H1 (cell line): ENCODE results near the gene ADAD2. TPM values are rescaled to one million over a fixed set of nuclear protein-coding genes. Genes with fewer than 3 reads are reported as not detected.

Experiments used
- CTCF ChIA-PET: fragments of 300-600 bp; sonication (Branson Sonifier 250); formaldehyde crosslinking; loops from one replicate; lab custom pipeline; 2021; ENCODE audit not compliant: partially characterized antibody; lab: Charles Lee
- POLR2A ChIA-PET: fragments of 300-600 bp; sonication (Branson Sonifier 250); formaldehyde crosslinking; loops from one replicate; lab custom pipeline; 2021; ENCODE audit warnings: inconsistent platforms; ENCODE audit not compliant: partially characterized antibody; lab: Charles Lee
- DNase-seq, 2 experiments: peaks; one replicate each; pipeline versions ENCODE4 v3.0.0 to v3.0.0-alpha.2; 2010 to 2022; ENCODE audit warnings: low spot score in 2 of 2, low read depth in 1 of 2, mixed read lengths in 1 of 2
- FAIRE-seq: peaks from 2 replicates; lab custom pipeline; 2011; peaks lifted over from hg19 to GRCh38; lab: Jason Lieb, UNC
- H2AFZ ChIP-seq: 2 replicates; pipeline ENCODE4 v1.8.1; 2012; ENCODE audit warnings: low read length, inconsistent platforms
- H2AK5ac ChIP-seq: 2 replicates; pipeline ENCODE4 v1.6.1; 2013; ENCODE audit warnings: low read depth, low read length
- H2BK120ac ChIP-seq: replicated peaks from 2 replicates; pipeline ENCODE3; 2013; ENCODE audit warnings: low read depth, low read length, inconsistent platforms
- H2BK12ac ChIP-seq: 2 replicates; pipeline ENCODE4 v1.6.1; 2013; ENCODE audit warnings: low read depth, low read length
- H2BK15ac ChIP-seq: 2 replicates; pipeline ENCODE4 v1.6.1; 2013; ENCODE audit warnings: low read length
- H2BK20ac ChIP-seq: 2 replicates; pipeline ENCODE4 v1.6.1; 2013; ENCODE audit warnings: low read length
- H2BK5ac ChIP-seq: 2 replicates; pipeline ENCODE4 v1.6.1; 2013; ENCODE audit warnings: low read depth, low read length
- H3K14ac ChIP-seq: 2 replicates; pipeline ENCODE4 v1.6.1; 2013; ENCODE audit warnings: inconsistent platforms; ENCODE audit not compliant: insufficient read length
- H3K18ac ChIP-seq: 2 replicates; pipeline ENCODE4 v1.6.1; 2013; ENCODE audit warnings: low read length; ENCODE audit errors: extremely low read depth
- H3K23ac ChIP-seq: 2 replicates; pipeline ENCODE4 v1.6.1; 2013; ENCODE audit warnings: inconsistent platforms; ENCODE audit not compliant: insufficient read length
- H3K23me2 ChIP-seq: 2 replicates; pipeline ENCODE4 v1.6.1; 2013; ENCODE audit warnings: low read depth, low read length
- H3K27ac ChIP-seq: 2 replicates; pipeline ENCODE4 v1.6.1; 2011; ENCODE audit warnings: low read depth, low read length, inconsistent platforms
- H3K27me3 ChIP-seq, 4 experiments: replicated peaks in 1 of 4; 1 replicate in 1 of 4; 2 replicates in 3 of 4; pipeline versions ENCODE4 v1.6.1 to v1.8.1; 2011 to 2013; ENCODE audit warnings: low read length in 3 of 4, mild to moderate bottlenecking in 3 of 4, inconsistent platforms in 2 of 4, mixed read lengths in 2 of 4, moderate library complexity in 1 of 4; ENCODE audit not compliant: control insufficient read depth in 3 of 4, insufficient read depth in 3 of 4; ENCODE audit errors: extremely low read depth in 1 of 4
- H3K36me3 ChIP-seq, 4 experiments: 2 replicates each; pipeline versions ENCODE4 v1.6.1 to v1.8.1; 2011 to 2013; ENCODE audit warnings: mild to moderate bottlenecking in 4 of 4, low read length in 3 of 4, moderate library complexity in 2 of 4, control low read depth in 1 of 4, inconsistent platforms in 1 of 4; ENCODE audit not compliant: insufficient read depth in 4 of 4, control insufficient read depth in 2 of 4
- H3K4ac ChIP-seq: replicated peaks from 2 replicates; pipeline ENCODE3; 2013; ENCODE audit warnings: low read length, low read depth, mixed read lengths, inconsistent platforms; ENCODE audit not compliant: insufficient read length
- H3K4me1 ChIP-seq, 4 experiments: replicated peaks in 1 of 4; 1 replicate in 1 of 4; 2 replicates in 3 of 4; pipeline versions ENCODE4 v1.6.1 to v1.8.1; 2011 to 2013; ENCODE audit warnings: low read length in 3 of 4, inconsistent platforms in 2 of 4, mixed read lengths in 1 of 4; ENCODE audit not compliant: insufficient read depth in 4 of 4, control insufficient read depth in 3 of 4
- H3K4me2 ChIP-seq, 2 experiments: 2 replicates each; pipeline versions ENCODE4 v1.6.1 to v1.8.1; 2011 to 2013; ENCODE audit warnings: low read depth in 2 of 2, low read length in 2 of 2, control low read depth in 1 of 2, inconsistent platforms in 1 of 2, mild to moderate bottlenecking in 1 of 2; ENCODE audit not compliant: insufficient read depth in 1 of 2
- H3K4me3 ChIP-seq, 4 experiments: fragments of 200-600, 300-600 bp in 1 of 4; sonication (generic), shearing (Covaris generic), sonication (Bioruptor Twin) in 1 of 4; 2 replicates each; pipeline versions ENCODE4 v1.5.1 to v1.8.1; 2011 to 2016; ENCODE audit warnings: low read length in 4 of 4, low read depth in 3 of 4, control low read depth in 2 of 4, inconsistent platforms in 2 of 4, mild to moderate bottlenecking in 2 of 4, mixed read lengths in 1 of 4, moderate library complexity in 1 of 4; ENCODE audit not compliant: insufficient read depth in 2 of 4; ENCODE audit errors: extremely low read depth in 1 of 4
- H3K56ac ChIP-seq: replicated peaks from 2 replicates; pipeline ENCODE3; 2013; ENCODE audit warnings: low read depth, mild to moderate bottlenecking, mixed read lengths, low read length, inconsistent platforms; ENCODE audit not compliant: insufficient read length
- H3K79me1 ChIP-seq: 2 replicates; pipeline ENCODE4 v1.6.1; 2013; ENCODE audit warnings: low read depth, low read length, control low read depth
- H3K79me2 ChIP-seq, 2 experiments: 2 replicates each; pipeline versions ENCODE4 v1.6.1 to v1.8.1; 2012 to 2013; ENCODE audit warnings: low read length in 2 of 2, mild to moderate bottlenecking in 2 of 2, inconsistent platforms in 1 of 2; ENCODE audit not compliant: insufficient read depth in 2 of 2, control insufficient read depth in 1 of 2
- H3K9ac ChIP-seq, 4 experiments: replicated peaks in 1 of 4; 1 replicate in 1 of 4; 2 replicates in 3 of 4; pipeline versions ENCODE4 v1.6.1 to v1.8.1; 2011 to 2013; ENCODE audit warnings: low read depth in 3 of 4, low read length in 3 of 4, control low read depth in 2 of 4, mild to moderate bottlenecking in 2 of 4, moderate library complexity in 2 of 4, inconsistent platforms in 1 of 4; ENCODE audit errors: extremely low read depth in 1 of 4
- H3K9me3 ChIP-seq, 2 experiments: 2 replicates each; pipeline versions ENCODE4 v1.6.1 to v1.8.1; 2012 to 2013; ENCODE audit warnings: mild to moderate bottlenecking in 2 of 2, moderate library complexity in 2 of 2, control low read depth in 1 of 2, inconsistent platforms in 1 of 2, low read depth in 1 of 2, low read length in 1 of 2, mixed read lengths in 1 of 2; ENCODE audit not compliant: insufficient read depth in 2 of 2
- H4K20me1 ChIP-seq, 2 experiments: replicated peaks in 1 of 2; 2 replicates each; pipeline versions ENCODE3 to v1.8.1; 2011 to 2013; ENCODE audit warnings: inconsistent platforms in 2 of 2, low read length in 2 of 2, mild to moderate bottlenecking in 1 of 2; ENCODE audit not compliant: insufficient read depth in 2 of 2, control insufficient read depth in 1 of 2
- H4K5ac ChIP-seq: 2 replicates; pipeline ENCODE4 v1.6.1; 2013; ENCODE audit warnings: low read length, low read depth, mixed read lengths, inconsistent platforms; ENCODE audit not compliant: insufficient read length
- H4K8ac ChIP-seq: 2 replicates; pipeline ENCODE4 v1.8.0; 2013; ENCODE audit warnings: mild to moderate bottlenecking, moderate library complexity, low read length, inconsistent platforms; ENCODE audit not compliant: insufficient read depth; ENCODE audit errors: extremely low read depth
- H4K91ac ChIP-seq: replicated peaks from 2 replicates; pipeline ENCODE3; 2013; ENCODE audit warnings: low read length, mixed read lengths, inconsistent platforms; ENCODE audit not compliant: insufficient read length
- BACH1 ChIP-seq: IDR thresholded peaks from 2 replicates; pipeline ENCODE4 v1.6.1; 2012; ENCODE audit warnings: low read length, improper control_type of control experiment
- BRCA1 ChIP-seq: IDR thresholded peaks from 2 replicates; pipeline ENCODE4 v1.6.1; 2012; ENCODE audit warnings: low read depth, low read length, improper control_type of control experiment
- CBX8 ChIP-seq: fragments of 300-800, 300-1000 bp; sonication (generic); IDR thresholded peaks from 2 replicates; pipeline ENCODE4 v1.7.1; 2016; ENCODE audit warnings: low read depth, low read length, borderline replicate concordance
- CEBPB ChIP-seq: IDR thresholded peaks from 2 replicates; pipeline ENCODE4 v1.6.1; 2012; ENCODE audit warnings: low read depth, low read length
- CHD2 ChIP-seq: IDR thresholded peaks from 2 replicates; pipeline ENCODE4 v1.6.1; 2012; ENCODE audit warnings: low read length, improper control_type of control experiment
- EP300 ChIP-seq, 2 experiments: IDR thresholded peaks; 1 replicate in 1 of 2; 2 replicates in 1 of 2; pipeline ENCODE4 v1.6.1; 2011 to 2012; ENCODE audit warnings: low read depth in 2 of 2, low read length in 2 of 2, mild to moderate bottlenecking in 2 of 2, borderline replicate concordance in 1 of 2, inconsistent platforms in 1 of 2, moderate library complexity in 1 of 2
- EZH2 ChIP-seq: fragments of 200-600 bp; sonication (generic); IDR thresholded peaks from 2 replicates; pipeline ENCODE4 v1.7.1; 2012; ENCODE audit warnings: low read depth, mild to moderate bottlenecking, moderate library complexity, low read length, inconsistent platforms; ENCODE audit not compliant: severe bottlenecking
- KDM1A ChIP-seq: fragments of 200-600, 300-600 bp; sonication (generic); IDR thresholded peaks from 2 replicates; pipeline ENCODE4 v1.7.1; 2016; ENCODE audit warnings: mild to moderate bottlenecking, low read length, borderline replicate concordance
- KDM5A ChIP-seq: fragments of 200-600 bp; IDR thresholded peaks from 2 replicates; pipeline ENCODE4 v1.7.1; 2012; ENCODE audit warnings: mild to moderate bottlenecking, low read length, inconsistent platforms, mixed read lengths
- NRF1 ChIP-seq: IDR thresholded peaks from 2 replicates; pipeline ENCODE4 v1.6.1; 2011; ENCODE audit warnings: mild to moderate bottlenecking, low read depth, low read length, improper control_type of control experiment
- RFX5 ChIP-seq: IDR thresholded peaks from 2 replicates; pipeline ENCODE4 v1.6.1; 2011; ENCODE audit warnings: low read depth, low read length, improper control_type of control experiment, borderline replicate concordance
- TAF1 ChIP-seq: IDR thresholded peaks from 2 replicates; pipeline ENCODE4 v1.6.1; 2011; ENCODE audit warnings: mild to moderate bottlenecking, low read depth, low read length
- ZNF274 ChIP-seq: IDR thresholded peaks from 2 replicates; pipeline ENCODE4 v1.7.0; 2012; ENCODE audit warnings: low read length, borderline replicate concordance; ENCODE audit errors: extremely low read depth
- WGBS, 2 experiments: shearing (Covaris generic) in 1 of 2; methylation state at CpG; one replicate each; pipeline versions ENCODE4 v1.1.6 to v1.1.7; 2013 to 2015; ENCODE audit warnings: low lambda C conversion rate in 2 of 2, mixed read lengths in 2 of 2, inconsistent platforms in 1 of 2, low coverage in 1 of 2, missing lambda C conversion rate in 1 of 2; ENCODE audit not compliant: insufficient replicate concordance in 2 of 2, insufficient coverage in 1 of 2, insufficient read length in 1 of 2; ENCODE audit errors: extremely low coverage in 1 of 2, missing lambda C conversion rate in 1 of 2; 5-methylcytosine and 5-hydroxymethylcytosine counted together
- polyA plus RNA-seq, 7 experiments: library from polyadenylated mRNA; depleted of rRNA in 3 of 7; stranded (reverse) in 5 of 7; unstranded in 2 of 7; fragments of >200 nt in 5 of 7; fragments of 200-250 nt in 2 of 7; gene quantifications; 1 replicate in 5 of 7; 2 replicates in 1 of 7; 4 replicates in 1 of 7; pipeline versions ENCODE4 v1.2.1 to v1.2.3, GENCODE V29; 2011 to 2013; ENCODE audit warnings: missing spikeins in 2 of 7, mixed read lengths in 2 of 7
- total RNA-seq: library from RNA; stranded (reverse); fragmentation: NEBNext Ultra II Directional; extraction: Animal tissue kit (Norgen Biotek cat#: 25700); gene quantifications from 2 replicates; pipeline ENCODE4 v1.2.1, GENCODE V29; 2021

Gene ADAD2
- total and polyA plus RNA-seq, 2 of the 8 experiments (the other 6 are each of a cell fraction or from before 2014, with no cell fraction given), result 1.2 to 1.3 TPM

GRCh38 chr16:84244728-84245127, 53.8 kb downstream of the ADAD2 start:
- H2BK5ac ChIP-seq, result no peak overlapping the region
- H3K9ac ChIP-seq, result no peak overlapping the region
- no peak for FAIRE-seq
- no peak overlapping the region for H4K8ac ChIP-seq
- H3K4me2 ChIP-seq, result no peak overlapping the region
- CTCF ChIA-PET, result interaction anchor here (1.1 to 2.0 kb wide), 5 partner anchors 13 to 37 kb away, joined by 3 to 7 read pairs (median 4); no protein-coding TSS in a partner anchor
- no peaks in the 10 kb centered on the region for H3K36me3 ChIP-seq
- H2AFZ ChIP-seq, result no peak overlapping the region
- no peak overlapping the region for H3K18ac ChIP-seq
- no peak overlapping the region for H3K27ac ChIP-seq
- TF ChIP-seq NRF1 (no peak), KDM1A (no peak), ZNF274 (no peak), RFX5 (no peak), BRCA1 (no peak), CBX8 (no peak), CEBPB (no peak), EP300 (IDR thresholded peaks at IDR 0.05; ENCODE audit: borderline replicate concordance in 1 of 2, low read depth in 2 of 2, low read length in 2 of 2) (no peak), TAF1 (no peak), CHD2 (no peak), EZH2 (no peak), BACH1 (no peak), KDM5A (no peak)
- TF ChIP-seq, all 59 proteins: peak for 0
- no peak overlapping the region for H3K14ac ChIP-seq
- no peaks in the 10 kb centered on the region for H3K27me3 ChIP-seq
- no peak overlapping the region for H3K23ac ChIP-seq
- H2BK15ac ChIP-seq, result no peak overlapping the region
- H3K79me1 ChIP-seq, result no peaks in the 10 kb centered on the region
- no peak overlapping the region for H4K91ac ChIP-seq
- H3K4ac ChIP-seq, result no peak overlapping the region
- H3K79me2 ChIP-seq, result no peaks in the 10 kb centered on the region
- no peak overlapping the region for H2BK20ac ChIP-seq
- no peaks in the 10 kb centered on the region for H4K20me1 ChIP-seq
- 92% methylated on average over 2 of the region's 2 CpGs; no CpG with 5 or more reads in 1 of the 2 experiments for WGBS, 2 experiments
- no peak overlapping the region for H2BK12ac ChIP-seq
- no peak for DNase-seq
- no peak overlapping the region for H4K5ac ChIP-seq
- H3K9me3 ChIP-seq, result no peaks in the 10 kb centered on the region; a peak in 1 of 4 replicates
- no peak overlapping the region for H2AK5ac ChIP-seq
- no peaks in the 10 kb centered on the region for H3K23me2 ChIP-seq
- POLR2A ChIA-PET, result no interaction called here
- no peak overlapping the region for H3K4me3 ChIP-seq
- H2BK120ac ChIP-seq, result no peak overlapping the region
- H3K4me1 ChIP-seq, result no peaks in the 10 kb centered on the region
- no peak overlapping the region for H3K56ac ChIP-seq
